Measurements from ENCODE around the gene MEA1.
"Not testable (repeated sequence)": the region's sequence is repeated elsewhere in the genome, so short reads cannot be mapped to it uniquely, and the experiment has no call there.

Gene MEA1

GRCh38 chr6:43013843-43014433 is at the start of gene MEA1, which contains the start of gene KLHDC3:
Gene MEA1 (minus strand): TSS chr6:43013946. CDS start chr6:43013813, 133 bp downstream.
Gene KLHDC3 (plus strand): TSS chr6:43014249. CDS start chr6:43017193, 2,944 bp downstream.
- DNase-seq: peak; percentile 100

DNA sequence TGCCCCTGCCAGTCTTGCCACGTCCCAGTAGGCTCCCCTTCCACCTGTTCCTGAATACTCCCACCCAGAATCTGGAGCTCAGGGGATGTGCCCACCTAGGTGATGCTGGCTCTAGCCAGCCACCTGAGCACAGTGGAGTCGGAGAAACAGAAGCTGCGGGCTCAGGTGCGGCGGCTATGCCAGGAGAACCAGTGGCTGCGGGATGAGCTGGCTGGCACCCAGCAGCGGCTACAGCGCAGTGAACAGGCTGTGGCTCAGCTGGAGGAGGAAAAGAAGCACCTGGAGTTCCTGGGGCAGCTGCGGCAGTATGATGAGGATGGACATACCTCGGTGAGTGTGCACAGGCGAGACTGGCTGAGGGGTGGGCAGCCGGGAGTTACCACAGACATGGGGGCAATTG is 49.1 kb upstream of the MEA1 start:
- DNase-seq: no peak

- no peak for DNase-seq
These were observed 48.1 kb upstream of the MEA1 start for GRCh38 chr6:43061861-43062260.

GRCh38 chr6:43060755-43061633 is 47.2 kb upstream of the MEA1 start:
- no peak for DNase-seq

DNA sequence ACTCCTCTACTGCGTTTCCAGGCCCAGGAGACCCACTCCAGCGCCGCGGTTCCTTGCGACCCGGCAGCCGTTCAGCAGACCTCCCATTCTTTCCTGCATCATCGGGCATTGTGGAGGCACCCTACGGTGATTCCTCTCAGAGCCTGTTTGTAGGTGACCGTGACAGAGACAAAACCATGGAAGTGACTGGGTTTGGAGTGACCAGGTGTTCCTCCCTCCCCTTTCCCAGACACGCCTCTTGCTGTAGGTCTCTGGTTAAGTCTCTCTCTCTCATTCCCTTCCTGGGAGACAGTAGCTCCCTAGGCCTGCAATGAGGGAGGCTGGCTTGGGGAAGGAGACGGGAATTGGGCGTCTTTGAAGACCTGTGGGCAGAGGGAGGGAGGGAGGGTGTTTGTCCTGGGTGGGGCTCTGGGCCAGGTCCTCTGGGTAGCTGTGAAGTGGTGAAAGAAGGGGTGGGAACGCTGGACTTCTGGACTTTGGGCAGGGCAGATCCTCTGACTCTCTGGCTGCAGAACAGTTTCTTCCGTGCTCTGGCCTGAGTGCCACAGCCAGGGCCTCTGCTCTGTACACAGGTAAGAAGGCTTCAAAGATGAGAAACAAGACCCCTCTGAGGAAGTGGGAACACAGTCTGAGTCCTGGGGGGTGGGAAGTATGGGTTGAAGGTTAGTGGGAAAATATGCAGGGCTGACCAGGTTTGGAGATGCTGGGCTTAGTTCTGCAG is 46.4 kb upstream of the MEA1 start:
- DNase-seq: peak; percentile 35

DNA sequence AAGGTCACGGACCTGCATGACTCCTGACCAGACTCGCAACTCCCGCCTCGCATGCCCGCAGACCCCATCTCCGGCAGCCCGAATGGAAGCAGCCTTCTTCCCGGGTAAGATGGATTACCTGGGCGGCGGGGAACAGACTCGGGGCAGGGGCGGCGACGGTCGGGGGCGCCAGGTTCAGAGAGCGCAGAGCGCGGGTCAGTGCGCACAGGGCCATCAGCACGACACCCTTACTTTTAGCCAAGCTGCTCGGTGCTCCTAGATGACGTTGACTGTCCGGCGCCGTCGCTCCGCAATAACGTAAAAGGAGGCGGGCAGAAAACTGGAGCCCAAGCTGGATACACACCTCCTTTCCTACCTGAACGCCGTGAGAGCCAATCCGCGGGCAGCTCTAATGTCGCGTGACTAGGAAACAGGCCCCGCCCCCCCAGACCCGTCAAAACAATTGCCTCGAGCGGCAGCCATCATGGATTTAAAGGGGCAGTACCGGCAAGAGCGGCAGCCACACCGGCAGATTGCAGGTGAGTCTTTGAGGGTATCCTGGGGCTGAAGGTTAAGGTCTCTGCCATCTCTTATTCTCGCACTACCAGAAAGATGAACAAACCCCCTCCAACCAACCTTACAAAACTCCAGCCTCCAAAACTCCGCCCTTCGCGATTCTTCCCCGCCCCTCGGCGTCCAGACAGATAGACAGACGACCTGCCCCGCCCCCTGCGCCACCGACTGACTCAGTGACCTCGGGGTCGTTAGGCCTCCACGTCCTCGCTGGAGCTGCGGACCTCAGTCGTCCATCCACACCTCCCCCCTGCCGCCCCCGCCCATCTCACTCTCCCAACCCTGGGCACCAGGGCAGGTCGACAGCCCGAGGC is 45.7 kb upstream of the MEA1 start, which contains the start of the genes KLC4 and MRPL2:
TSS of gene KLC4 (plus strand) at position 464 of the 866 bp plus-strand sequence. CDS start 1,705 bp downstream, outside the sequence.
TSS of gene MRPL2 (minus strand) at position 267 of the 866 bp plus-strand sequence. CDS start at position 214, 53 bp downstream.
- peak; percentile 97 for DNase-seq

GRCh38 chr6:43058531-43058930 is 44.8 kb upstream of the MEA1 start:
- DNase-seq: no peak

DNA sequence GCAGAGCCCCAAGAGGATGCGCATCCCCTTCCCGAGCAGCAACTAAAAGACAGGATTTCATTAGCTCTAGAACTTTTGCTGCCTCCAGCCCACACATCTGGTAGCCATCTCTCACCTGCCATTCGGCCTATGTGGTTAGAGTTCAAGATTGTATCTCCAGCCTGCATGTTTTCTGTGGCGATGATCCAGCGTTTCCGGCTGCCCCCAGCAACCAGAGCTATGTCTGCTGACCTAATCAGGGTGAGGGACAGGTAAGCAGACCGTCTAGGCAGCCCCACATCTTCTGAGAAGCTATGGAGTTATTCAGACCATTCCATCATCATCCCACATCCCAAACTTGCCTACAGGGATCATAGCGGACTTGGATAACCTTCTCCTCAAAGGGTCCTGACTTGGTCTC is 42.2 kb upstream of the MEA1 start:
- no peak for DNase-seq

DNA sequence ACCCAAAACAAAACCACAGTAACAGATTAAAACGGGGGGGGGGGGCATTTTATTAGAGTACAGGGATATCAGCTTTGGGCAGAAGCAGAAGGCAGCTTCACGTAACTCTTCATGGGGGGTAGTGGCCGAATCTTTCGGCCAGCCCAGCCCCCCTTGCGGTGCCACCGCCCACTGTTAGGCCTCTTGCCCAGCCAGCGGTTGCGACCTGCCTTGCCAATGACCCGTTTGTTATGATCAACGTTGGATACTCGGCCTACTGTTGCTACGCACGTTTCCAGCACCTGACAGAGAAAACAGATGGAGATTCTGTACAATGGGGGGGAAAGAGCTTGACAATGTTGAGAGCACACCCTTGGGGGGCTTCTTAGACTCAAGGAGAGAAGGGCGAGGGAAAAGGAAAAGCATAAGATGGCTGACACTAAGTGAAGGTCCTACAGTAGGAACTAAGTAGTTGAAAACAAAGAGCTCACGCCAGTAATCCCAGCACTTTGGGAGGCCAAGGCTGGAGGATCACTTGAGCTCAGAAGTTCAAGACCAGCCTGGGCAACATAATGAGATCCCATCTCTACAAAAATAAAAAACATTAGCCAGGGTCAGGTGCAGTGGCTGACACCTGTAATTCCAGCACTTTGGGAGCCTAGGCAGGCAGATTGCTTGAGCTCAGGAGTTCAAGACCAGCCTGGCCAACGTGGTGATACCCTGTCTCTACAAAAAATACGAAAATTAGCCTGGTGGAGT is 40.6 kb upstream of the MEA1 start:
- DNase-seq: no peak

- DNase-seq: peak; percentile 97
These were observed 39.9 kb upstream of the MEA1 start, which contains the start of gene CUL7 for GRCh38 chr6:43053545-43054205. Gene CUL7 (minus strand): TSS chr6:43053851. CDS start chr6:43052788, 1,063 bp downstream.

GRCh38 chr6:43052842-43053544 is 39.2 kb upstream of the MEA1 start:
- DNase-seq: no peak

DNA sequence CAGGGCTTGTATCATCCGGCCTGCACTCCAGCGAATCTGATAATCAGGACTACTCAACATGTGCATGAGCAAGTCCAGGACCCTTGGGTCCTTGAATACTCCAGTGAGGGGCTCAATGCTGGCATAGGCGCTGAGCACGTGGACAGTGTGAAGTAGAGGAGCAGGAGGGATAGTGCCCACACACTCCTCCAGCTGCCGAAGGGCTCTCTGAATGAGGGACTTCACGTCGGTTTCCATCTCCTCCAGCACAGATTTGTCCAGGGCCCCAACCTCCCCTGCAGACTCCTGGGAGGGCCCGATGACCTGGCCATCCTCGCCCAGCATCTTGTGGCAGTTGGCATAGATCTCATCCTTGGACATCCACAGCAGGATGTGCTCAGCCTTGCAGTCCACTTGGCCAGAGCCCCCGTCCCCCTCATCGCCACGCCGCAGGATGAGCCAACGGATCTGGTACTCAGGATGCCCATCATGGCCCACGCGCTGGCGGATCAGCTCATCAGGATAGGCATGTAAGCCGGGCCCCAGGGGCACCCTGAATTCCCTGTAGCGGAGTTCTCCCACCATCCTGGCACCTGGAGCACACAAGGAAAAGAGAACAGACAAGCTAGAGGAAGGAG is 38.6 kb upstream of the MEA1 start:
- no peak for DNase-seq

- no peak for DNase-seq
These were observed 37.2 kb upstream of the MEA1 start for GRCh38 chr6:43050981-43051380.

DNA sequence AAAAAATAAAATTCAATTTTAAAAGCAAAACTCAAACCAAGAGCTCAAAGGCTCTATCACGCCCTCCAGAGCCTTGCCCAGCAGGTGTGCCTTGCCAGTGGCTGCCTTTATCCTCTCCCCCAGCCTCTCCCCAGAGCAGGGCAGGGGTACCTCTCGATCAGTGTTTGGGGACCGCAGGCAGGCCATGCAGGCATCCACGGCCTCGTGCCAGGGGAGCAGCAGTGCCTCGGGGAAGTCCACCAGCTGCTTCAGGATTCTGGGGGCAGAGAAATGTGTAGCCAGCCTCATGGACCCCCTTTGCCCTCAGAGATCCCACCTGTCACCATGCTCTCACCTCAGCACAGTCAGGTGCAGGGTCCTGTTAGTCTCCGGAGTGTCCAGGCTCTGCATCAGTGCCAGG is 34.3 kb upstream of the MEA1 start:
- DNase-seq: no peak

- no peak for DNase-seq
These were observed 31.7 kb upstream of the MEA1 start for GRCh38 chr6:43045371-43045930.

GRCh38 chr6:43043310-43043709 is 29.6 kb upstream of the MEA1 start:
- DNase-seq: no peak

- DNase-seq: not testable (repeated sequence)
These were observed 27.7 kb upstream of the MEA1 start for GRCh38 chr6:43041475-43041874.

DNA sequence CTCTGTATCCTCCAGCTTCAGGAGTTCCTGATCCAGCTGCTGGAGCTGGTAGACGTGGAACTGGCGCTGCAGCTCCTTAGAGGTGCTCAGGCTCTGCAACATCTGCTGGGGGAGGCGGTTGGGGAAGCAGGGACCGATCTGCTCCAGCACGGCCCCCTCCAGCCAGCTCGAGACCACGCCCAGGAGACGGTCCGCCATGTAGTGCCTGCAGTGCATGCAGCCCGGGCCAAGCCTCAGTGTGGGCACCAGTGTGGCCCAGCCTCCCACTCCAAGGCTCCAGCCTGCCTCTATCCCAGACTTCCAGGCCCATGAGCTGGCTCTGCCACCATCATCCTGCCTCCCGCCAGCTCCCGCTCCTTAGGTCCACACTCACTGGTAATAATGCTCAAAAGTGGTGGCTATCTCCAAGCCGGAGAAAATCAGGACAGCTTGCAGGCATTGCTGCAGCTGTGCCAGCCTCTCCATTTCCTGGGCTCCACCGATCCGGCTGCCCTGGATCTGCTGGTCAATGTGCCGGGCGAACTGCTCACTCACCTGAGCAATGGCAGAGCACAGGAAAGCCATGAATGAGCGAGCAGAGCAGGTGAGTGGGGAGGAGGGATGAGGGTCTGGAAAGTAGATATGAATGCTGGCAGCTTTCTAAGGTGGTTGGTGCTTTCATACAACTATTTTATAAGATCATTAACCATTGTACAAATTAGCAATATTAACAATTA is 27.0 kb upstream of the MEA1 start:
- DNase-seq: no peak

GRCh38 chr6:43038727-43039126 is 25.0 kb upstream of the MEA1 start:
- no peak for DNase-seq
